ENCODE data around the gene EFCAB6.

The EFCAB6 gene

DNA sequence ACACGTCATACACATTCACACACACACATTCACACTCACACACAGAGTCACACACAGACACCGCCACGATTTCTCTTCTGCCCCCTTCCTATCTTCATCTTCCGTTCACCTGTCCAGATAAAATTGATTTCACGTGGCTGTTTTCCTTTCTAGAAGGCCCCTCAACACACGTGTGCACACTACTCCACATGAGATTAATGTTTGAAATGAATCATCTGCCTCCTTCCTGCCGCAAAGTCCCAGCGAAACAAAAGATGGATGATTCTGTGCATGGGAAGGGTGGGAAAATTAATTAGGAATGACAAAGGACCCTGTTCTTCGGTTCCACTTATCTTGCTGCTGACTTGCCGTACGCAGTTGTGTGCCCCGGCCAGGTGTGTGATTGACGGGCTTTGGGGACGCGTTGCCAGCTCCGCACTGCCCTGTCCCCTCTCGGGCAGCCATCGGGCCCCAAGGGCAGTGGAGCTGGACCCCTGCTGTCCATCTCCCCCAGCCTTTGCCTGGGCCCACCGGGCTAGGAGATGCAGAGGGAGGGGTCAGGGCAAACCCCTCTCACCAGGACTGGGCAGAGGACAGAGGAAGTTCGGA lies 326.5 kb downstream of the EFCAB6 start:
- no peak overlapping the region for H3K4me3 ChIP-seq (ENCODE audit: low read depth, low read length)
- TF ChIP-seq, protein P1, sequence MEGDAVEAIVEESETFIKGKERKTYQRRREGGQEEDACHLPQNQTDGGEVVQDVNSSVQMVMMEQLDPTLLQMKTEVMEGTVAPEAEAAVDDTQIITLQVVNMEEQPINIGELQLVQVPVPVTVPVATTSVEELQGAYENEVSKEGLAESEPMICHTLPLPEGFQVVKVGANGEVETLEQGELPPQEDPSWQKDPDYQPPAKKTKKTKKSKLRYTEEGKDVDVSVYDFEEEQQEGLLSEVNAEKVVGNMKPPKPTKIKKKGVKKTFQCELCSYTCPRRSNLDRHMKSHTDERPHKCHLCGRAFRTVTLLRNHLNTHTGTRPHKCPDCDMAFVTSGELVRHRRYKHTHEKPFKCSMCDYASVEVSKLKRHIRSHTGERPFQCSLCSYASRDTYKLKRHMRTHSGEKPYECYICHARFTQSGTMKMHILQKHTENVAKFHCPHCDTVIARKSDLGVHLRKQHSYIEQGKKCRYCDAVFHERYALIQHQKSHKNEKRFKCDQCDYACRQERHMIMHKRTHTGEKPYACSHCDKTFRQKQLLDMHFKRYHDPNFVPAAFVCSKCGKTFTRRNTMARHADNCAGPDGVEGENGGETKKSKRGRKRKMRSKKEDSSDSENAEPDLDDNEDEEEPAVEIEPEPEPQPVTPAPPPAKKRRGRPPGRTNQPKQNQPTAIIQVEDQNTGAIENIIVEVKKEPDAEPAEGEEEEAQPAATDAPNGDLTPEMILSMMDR (IDR thresholded peaks at IDR 0.05; ENCODE audit: borderline replicate concordance, insufficient read depth, low read depth, low read length) = no peak

DNA sequence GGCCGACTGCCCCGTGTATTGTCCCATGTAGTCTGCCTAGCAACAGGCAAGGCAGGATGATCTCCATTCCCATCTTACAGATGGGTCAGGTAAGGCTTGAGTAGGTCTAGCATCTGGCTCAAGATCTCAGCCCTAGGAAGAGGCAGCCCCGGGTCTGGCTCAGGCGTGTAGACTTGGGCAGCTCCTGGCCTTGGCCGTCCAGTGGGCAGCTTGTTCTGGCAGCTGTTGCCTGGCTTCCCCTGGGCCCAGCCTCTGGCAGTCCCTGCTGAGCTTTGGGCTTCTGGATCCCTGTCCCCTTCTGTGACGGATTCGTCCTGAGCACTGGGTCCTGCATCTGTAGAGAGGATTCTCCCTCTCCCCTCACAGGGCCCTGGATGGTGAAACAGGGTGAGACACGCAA lies 327.9 kb downstream of the EFCAB6 start:
- H3K4me3 ChIP-seq (ENCODE audit: low read depth, low read length) = no peak overlapping the region
- TF ChIP-seq, protein P1 (IDR thresholded peaks at IDR 0.05; ENCODE audit: borderline replicate concordance, insufficient read depth, low read depth, low read length) = no peak

DNA sequence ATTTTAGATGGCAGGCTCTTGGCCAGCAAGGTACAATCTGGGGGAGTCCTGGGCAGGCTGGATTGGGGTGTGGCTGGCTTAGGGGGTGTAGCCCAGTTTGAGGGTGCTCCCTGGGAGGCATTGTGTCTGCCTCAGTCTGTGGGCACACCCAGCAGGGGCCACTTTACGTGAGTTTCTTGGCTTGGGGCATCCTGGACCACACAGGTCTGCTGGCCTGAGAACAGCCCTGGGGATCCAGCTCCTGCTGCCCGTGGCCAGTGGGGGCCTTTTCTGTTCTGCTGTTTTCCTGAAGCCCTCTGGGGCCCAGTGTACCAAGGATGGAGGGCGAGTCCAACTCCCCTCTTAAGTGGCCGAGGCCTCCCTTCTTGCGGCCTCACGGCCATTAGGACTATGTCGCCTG lies 328.4 kb downstream of the EFCAB6 start:
- TF ChIP-seq, protein P1 (IDR thresholded peaks at IDR 0.05; ENCODE audit: borderline replicate concordance, insufficient read depth, low read depth, low read length) = no peak
- H3K4me3 ChIP-seq (ENCODE audit: low read depth, low read length) = no peak overlapping the region

DNA sequence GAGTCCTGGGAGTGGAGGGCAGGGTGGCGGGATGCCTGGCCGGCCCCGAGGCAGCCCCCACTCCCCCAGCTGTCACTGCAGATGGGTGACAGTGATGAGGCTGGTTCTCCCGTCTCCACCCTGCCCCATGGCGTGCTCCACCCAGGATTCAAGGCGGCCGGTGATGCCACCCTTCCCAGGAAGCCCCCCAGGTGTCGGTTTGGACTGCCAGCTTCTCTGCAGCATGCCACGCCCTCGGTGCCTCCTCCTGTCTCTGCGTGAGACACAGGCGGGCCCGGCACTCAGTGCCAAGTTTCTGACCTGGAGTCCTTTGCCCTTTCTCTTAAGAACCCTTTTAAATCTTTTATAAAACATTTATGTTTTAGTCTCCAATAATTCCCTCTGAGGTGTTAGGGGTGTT lies 328.8 kb downstream of the EFCAB6 start:
- no peak overlapping the region for H3K4me3 ChIP-seq (ENCODE audit: low read depth, low read length)
- TF ChIP-seq, protein P1 (IDR thresholded peaks at IDR 0.05; ENCODE audit: borderline replicate concordance, insufficient read depth, low read depth, low read length) = no peak

DNA sequence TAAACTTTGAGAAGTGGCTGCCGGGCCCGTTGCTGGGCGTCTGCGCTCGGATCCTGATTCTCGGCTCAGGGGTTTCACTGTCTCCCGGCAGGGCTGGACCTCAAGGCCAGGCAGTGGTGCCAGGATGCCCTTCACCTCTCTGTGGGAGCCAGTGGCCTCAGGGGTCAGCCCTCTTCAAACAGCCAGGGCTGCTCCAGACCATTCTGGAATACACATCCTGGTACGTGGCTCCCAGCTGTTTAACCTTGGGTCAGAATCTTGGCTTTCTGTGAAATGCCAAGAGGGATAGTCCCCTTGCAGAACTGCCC lies 329.8 kb downstream of the EFCAB6 start:
- no peak overlapping the region for H3K4me3 ChIP-seq (ENCODE audit: low read depth, low read length)
- TF ChIP-seq, protein P1 (IDR thresholded peaks at IDR 0.05; ENCODE audit: borderline replicate concordance, insufficient read depth, low read depth, low read length) = no peak

DNA sequence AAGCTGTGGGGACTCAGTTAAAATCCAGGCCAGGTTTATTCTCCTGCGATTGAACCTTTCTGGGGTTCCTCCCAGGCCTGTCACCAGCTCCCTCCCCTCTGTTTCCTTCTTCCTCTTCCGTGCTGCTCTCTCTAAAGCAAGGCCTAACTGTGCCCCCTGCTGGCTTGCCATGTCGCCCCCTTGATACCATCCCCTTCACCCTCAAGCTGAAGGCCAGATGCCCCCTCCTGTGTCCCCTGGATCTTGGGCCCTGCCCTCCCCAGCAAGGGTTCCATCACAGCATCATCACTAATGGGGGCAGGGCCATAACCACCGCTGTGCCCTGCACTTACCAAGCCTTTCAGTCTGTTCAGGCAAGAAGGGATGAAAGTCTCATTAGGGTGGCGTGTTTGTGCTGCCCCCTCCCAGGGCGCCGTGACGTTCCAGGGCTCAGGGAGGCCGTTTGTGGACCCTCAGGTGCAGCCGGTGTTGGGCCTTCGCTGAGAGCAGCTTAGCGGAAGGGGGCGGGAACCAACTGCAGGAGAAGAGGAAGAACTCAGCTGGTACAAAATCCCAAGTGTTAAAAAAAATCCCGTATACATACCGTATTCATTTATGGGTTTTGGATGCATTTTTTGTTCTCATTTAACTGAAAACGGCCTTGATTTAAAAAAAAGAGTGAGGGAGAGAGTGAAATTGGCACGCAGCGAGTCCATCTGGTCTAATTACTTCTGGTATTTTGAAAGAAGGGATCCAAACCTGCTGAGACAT lies 330.4 kb downstream of the EFCAB6 start:
- H3K4me3 ChIP-seq (ENCODE audit: low read depth, low read length) = no peak overlapping the region
- TF ChIP-seq, protein P1 (IDR thresholded peaks at IDR 0.05; ENCODE audit: borderline replicate concordance, insufficient read depth, low read depth, low read length) = peak; percentile 43; the same call in 1 of the 2 replicates

DNA sequence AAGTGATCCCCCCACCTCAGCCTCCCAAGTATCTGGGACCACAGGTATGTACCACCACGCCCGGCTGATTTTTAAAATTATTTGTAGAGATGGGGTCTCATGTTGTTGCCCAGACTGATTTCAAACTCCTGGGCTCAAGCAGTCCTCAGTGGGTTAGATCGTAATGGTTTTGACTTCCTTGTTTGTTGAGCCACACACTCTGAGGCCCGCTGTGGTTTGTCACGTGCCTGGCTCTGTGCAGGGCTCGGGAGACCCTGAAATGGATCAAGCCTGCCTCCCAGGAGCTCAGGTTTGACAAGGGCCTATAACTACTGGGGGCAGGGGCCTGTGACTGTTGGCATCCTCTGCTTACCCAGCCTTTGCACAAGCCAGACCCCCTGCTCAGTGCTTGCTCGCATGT lies 332.1 kb downstream of the EFCAB6 start:
- H3K4me3 ChIP-seq (ENCODE audit: low read depth, low read length) = no peak overlapping the region

More for the DNA sequence above, 332.1 kb downstream of the EFCAB6 start:
- TF ChIP-seq, protein P1 (IDR thresholded peaks at IDR 0.05; ENCODE audit: borderline replicate concordance, insufficient read depth, low read depth, low read length) = no peak
